HepG2 (cell line): ENCODE results near the gene AGBL1.

Source experiments
- ATF1 ChIP-seq: IDR thresholded peaks from 2 replicates; pipeline ENCODE4 v1.6.1; 2016; ENCODE audit warnings: mild to moderate bottlenecking, control low read depth
- NAIF1 ChIP-seq: sonication (generic); formaldehyde crosslinking; IDR thresholded peaks from 2 replicates; pipeline ENCODE4 v1.5.0; 2020; ENCODE audit warnings: mild to moderate bottlenecking, missing genetic modification reagents, borderline replicate concordance
- POLR2AphosphoS5 ChIP-seq: IDR thresholded peaks from 2 replicates; pipeline ENCODE4 v1.6.1; 2012; ENCODE audit warnings: low read depth, low read length
- REPIN1 ChIP-seq: sonication (generic); formaldehyde crosslinking; IDR thresholded peaks from 2 replicates; pipeline ENCODE4 v1.8.0; 2022; ENCODE audit warnings: missing genetic modification reagents, low read depth, mild to moderate bottlenecking, borderline replicate concordance
- SAP130 ChIP-seq: IDR thresholded peaks from 2 replicates; pipeline ENCODE4 v1.6.1; 2016; ENCODE audit warnings: low read depth
- SIX4 ChIP-seq: sonication (generic); formaldehyde crosslinking; IDR thresholded peaks from 2 replicates; pipeline ENCODE4 v1.4.0; 2020; ENCODE audit warnings: missing genetic modification reagents
- SP1 ChIP-seq, 2 experiments: fragments of 450-650 bp in 1 of 2; sonication (generic) in 1 of 2; formaldehyde crosslinking in 1 of 2; IDR thresholded peaks; 2 replicates each; pipeline versions ENCODE4 v1.4.0 to v1.6.1; 2016 to 2020; ENCODE audit warnings: missing genetic modification reagents in 1 of 2
- TARDBP ChIP-seq: sonication (generic); formaldehyde crosslinking; IDR thresholded peaks from 2 replicates; pipeline ENCODE4 v1.8.0; 2022; ENCODE audit warnings: mild to moderate bottlenecking, missing genetic modification reagents
- YY1 ChIP-seq: IDR thresholded peaks from 2 replicates; pipeline ENCODE4 v1.6.1; 2011; ENCODE audit warnings: low read length, low read depth, moderate library complexity, mild to moderate bottlenecking; ENCODE audit not compliant: insufficient read depth, insufficient replicate concordance
- ZNF780A ChIP-seq: sonication (generic); formaldehyde crosslinking; IDR thresholded peaks from 2 replicates; pipeline ENCODE4 v1.8.0; 2022; ENCODE audit warnings: mild to moderate bottlenecking, missing genetic modification reagents, moderate library complexity
- TF ChIP-seq, protein P1 (sequence below): sonication (generic); formaldehyde crosslinking; IDR thresholded peaks from 2 replicates; pipeline ENCODE4 v1.5.0; 2020; ENCODE audit warnings: missing genetic modification reagents, mild to moderate bottlenecking, borderline replicate concordance
- TF ChIP-seq, protein P2 (sequence below), 2 experiments: IDR thresholded peaks; 2 replicates each; pipeline ENCODE4 v1.6.1; 2011 to 2012; ENCODE audit warnings: low read length in 2 of 2, borderline replicate concordance in 1 of 2, low read depth in 1 of 2, mild to moderate bottlenecking in 1 of 2, moderate library complexity in 1 of 2
- TF ChIP-seq, protein P3 (sequence below): sonication (generic); formaldehyde crosslinking; IDR thresholded peaks from 2 replicates; pipeline ENCODE4 v1.4.0; 2020; ENCODE audit warnings: low read depth, mild to moderate bottlenecking, missing genetic modification reagents
- TF ChIP-seq, protein P4 (sequence below): sonication (generic); formaldehyde crosslinking; IDR thresholded peaks from 2 replicates; pipeline ENCODE4 v1.8.1; 2022; ENCODE audit warnings: mild to moderate bottlenecking, missing genetic modification reagents

DNA sequence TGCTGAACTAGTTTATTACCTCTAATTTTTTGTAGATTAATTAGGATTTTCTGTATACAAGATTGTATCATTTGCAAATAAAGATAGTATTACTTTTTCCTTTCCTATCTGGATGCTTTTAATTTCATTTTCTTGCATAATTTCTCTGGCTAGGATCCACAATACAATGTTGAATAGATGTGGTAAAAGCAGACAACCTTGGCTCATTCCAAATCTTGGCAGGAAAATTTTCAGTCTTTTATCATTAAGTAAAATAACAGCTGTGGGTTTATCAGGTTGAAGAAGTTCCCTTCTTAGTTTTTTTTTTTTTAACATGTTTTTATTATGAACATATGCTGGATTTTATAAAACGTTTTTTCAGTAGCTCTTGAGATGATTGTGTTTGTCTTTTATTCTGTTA is 422.6 kb downstream of the AGBL1 start:
- no peak for TF ChIP-seq REPIN1 (CRISPR knock-in tag)
- TF ChIP-seq, protein P1, sequence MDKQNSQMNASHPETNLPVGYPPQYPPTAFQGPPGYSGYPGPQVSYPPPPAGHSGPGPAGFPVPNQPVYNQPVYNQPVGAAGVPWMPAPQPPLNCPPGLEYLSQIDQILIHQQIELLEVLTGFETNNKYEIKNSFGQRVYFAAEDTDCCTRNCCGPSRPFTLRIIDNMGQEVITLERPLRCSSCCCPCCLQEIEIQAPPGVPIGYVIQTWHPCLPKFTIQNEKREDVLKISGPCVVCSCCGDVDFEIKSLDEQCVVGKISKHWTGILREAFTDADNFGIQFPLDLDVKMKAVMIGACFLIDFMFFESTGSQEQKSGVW (CRISPR knock-in tag), result no peak
- TF ChIP-seq TARDBP (CRISPR knock-in tag), result no peak
- TF ChIP-seq, protein P2, sequence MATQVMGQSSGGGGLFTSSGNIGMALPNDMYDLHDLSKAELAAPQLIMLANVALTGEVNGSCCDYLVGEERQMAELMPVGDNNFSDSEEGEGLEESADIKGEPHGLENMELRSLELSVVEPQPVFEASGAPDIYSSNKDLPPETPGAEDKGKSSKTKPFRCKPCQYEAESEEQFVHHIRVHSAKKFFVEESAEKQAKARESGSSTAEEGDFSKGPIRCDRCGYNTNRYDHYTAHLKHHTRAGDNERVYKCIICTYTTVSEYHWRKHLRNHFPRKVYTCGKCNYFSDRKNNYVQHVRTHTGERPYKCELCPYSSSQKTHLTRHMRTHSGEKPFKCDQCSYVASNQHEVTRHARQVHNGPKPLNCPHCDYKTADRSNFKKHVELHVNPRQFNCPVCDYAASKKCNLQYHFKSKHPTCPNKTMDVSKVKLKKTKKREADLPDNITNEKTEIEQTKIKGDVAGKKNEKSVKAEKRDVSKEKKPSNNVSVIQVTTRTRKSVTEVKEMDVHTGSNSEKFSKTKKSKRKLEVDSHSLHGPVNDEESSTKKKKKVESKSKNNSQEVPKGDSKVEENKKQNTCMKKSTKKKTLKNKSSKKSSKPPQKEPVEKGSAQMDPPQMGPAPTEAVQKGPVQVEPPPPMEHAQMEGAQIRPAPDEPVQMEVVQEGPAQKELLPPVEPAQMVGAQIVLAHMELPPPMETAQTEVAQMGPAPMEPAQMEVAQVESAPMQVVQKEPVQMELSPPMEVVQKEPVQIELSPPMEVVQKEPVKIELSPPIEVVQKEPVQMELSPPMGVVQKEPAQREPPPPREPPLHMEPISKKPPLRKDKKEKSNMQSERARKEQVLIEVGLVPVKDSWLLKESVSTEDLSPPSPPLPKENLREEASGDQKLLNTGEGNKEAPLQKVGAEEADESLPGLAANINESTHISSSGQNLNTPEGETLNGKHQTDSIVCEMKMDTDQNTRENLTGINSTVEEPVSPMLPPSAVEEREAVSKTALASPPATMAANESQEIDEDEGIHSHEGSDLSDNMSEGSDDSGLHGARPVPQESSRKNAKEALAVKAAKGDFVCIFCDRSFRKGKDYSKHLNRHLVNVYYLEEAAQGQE (IDR thresholded peaks at IDR 0.05; ENCODE audit: borderline replicate concordance in 1 of 2, low read depth in 1 of 2, low read length in 2 of 2), result no peak
- TF ChIP-seq SP1 (IDR thresholded peaks at IDR 0.05), result no peak
- TF ChIP-seq SP1 (CRISPR knock-in tag; IDR thresholded peaks at IDR 0.05), result no peak
- TF ChIP-seq, protein P3, sequence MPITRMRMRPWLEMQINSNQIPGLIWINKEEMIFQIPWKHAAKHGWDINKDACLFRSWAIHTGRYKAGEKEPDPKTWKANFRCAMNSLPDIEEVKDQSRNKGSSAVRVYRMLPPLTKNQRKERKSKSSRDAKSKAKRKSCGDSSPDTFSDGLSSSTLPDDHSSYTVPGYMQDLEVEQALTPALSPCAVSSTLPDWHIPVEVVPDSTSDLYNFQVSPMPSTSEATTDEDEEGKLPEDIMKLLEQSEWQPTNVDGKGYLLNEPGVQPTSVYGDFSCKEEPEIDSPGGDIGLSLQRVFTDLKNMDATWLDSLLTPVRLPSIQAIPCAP (CRISPR knock-in tag), result no peak
- TF ChIP-seq, protein P4, sequence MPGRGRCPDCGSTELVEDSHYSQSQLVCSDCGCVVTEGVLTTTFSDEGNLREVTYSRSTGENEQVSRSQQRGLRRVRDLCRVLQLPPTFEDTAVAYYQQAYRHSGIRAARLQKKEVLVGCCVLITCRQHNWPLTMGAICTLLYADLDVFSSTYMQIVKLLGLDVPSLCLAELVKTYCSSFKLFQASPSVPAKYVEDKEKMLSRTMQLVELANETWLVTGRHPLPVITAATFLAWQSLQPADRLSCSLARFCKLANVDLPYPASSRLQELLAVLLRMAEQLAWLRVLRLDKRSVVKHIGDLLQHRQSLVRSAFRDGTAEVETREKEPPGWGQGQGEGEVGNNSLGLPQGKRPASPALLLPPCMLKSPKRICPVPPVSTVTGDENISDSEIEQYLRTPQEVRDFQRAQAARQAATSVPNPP (CRISPR knock-in tag), result no peak
- no peak for TF ChIP-seq ATF1 (CRISPR knock-in tag)
- TF ChIP-seq POLR2AphosphoS5, result no peak
- no peak for TF ChIP-seq SIX4 (CRISPR knock-in tag)
- TF ChIP-seq SAP130, result no peak
- no peak for TF ChIP-seq ZNF780A (CRISPR knock-in tag)
- TF ChIP-seq YY1, result no peak
- TF ChIP-seq NAIF1 (CRISPR knock-in tag), result no peak
